NB4 (cell line): ENCODE measurements around the gene NCCRP1.

Source experiments
- MYC ChIP-seq: IDR thresholded peaks from 2 replicates; pipeline ENCODE4 v1.6.1; 2011; ENCODE audit warnings: low read depth, low read length
- POLR2A ChIP-seq: IDR thresholded peaks from 2 replicates; pipeline ENCODE4 v1.6.1; 2011; ENCODE audit warnings: mild to moderate bottlenecking; ENCODE audit not compliant: insufficient read length; ENCODE audit errors: extremely low read depth
- TF ChIP-seq, protein P1 (sequence below): IDR thresholded peaks from one replicate; pipeline ENCODE4 v1.5.1; 2012; ENCODE audit warnings: low read depth, low read length
- TF ChIP-seq, protein P2 (sequence below): IDR thresholded peaks from 2 replicates; pipeline ENCODE4 v1.6.1; 2011; ENCODE audit warnings: low read depth, low read length

DNA sequence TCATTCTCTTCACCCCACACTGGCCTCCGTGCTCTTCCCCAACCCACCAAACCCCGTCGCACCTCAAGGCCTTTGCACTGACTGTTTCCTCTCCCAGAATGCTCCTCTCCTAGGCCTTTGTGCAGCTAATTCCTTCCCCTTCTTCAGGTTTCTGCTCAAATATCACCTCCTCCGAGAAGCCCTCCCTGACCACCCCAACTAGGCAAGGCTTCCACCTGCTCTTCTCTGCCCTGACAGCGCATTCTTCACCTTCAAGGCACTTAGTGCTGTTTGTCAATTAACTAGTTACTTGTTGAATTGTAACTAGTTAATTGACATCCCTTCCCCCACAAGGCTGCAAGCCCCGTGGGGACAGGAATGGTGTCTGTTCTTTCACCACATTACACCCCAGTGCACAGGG is 7.8 kb upstream of the NCCRP1 start:
- TF ChIP-seq, protein P1, sequence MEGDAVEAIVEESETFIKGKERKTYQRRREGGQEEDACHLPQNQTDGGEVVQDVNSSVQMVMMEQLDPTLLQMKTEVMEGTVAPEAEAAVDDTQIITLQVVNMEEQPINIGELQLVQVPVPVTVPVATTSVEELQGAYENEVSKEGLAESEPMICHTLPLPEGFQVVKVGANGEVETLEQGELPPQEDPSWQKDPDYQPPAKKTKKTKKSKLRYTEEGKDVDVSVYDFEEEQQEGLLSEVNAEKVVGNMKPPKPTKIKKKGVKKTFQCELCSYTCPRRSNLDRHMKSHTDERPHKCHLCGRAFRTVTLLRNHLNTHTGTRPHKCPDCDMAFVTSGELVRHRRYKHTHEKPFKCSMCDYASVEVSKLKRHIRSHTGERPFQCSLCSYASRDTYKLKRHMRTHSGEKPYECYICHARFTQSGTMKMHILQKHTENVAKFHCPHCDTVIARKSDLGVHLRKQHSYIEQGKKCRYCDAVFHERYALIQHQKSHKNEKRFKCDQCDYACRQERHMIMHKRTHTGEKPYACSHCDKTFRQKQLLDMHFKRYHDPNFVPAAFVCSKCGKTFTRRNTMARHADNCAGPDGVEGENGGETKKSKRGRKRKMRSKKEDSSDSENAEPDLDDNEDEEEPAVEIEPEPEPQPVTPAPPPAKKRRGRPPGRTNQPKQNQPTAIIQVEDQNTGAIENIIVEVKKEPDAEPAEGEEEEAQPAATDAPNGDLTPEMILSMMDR, result no peak
- TF ChIP-seq POLR2A (no peak), MYC (no peak)
- TF ChIP-seq, protein P2, sequence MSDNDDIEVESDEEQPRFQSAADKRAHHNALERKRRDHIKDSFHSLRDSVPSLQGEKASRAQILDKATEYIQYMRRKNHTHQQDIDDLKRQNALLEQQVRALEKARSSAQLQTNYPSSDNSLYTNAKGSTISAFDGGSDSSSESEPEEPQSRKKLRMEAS, result no peak
